Mucosa of descending colon (tissue), 3 donors: ENCODE data around the gene CHN1. TPM values are rescaled to one million over a fixed set of nuclear protein-coding genes. Genes with fewer than 3 reads are reported as not detected.

ENCODE experiments used
- ATAC-seq: fragments of 200-7000 bp; cut with Tn5 transposase; one replicate; pipeline ENCODE4 v1.9.1; 2020; ENCODE audit warnings: mild to moderate bottlenecking, moderate library complexity
- DNase-seq, 3 donors: peaks; one replicate each; pipeline ENCODE4 v3.0.0-alpha.2; 2020
- H3K36me3 ChIP-seq: fragments of 200-600 bp; one replicate; pipeline ENCODE4 v1.8.0; 2021; ENCODE audit warnings: low read depth, mild to moderate bottlenecking
- H3K4me1 ChIP-seq: fragments of 200-600 bp; one replicate; pipeline ENCODE4 v1.8.0; 2021; ENCODE audit warnings: low read depth, mild to moderate bottlenecking
- H3K4me3 ChIP-seq: fragments of 200-600 bp; one replicate; pipeline ENCODE4 v1.8.0; 2021; ENCODE audit warnings: mild to moderate bottlenecking
- H3K9me3 ChIP-seq: fragments of 200-600 bp; one replicate; pipeline ENCODE4 v1.8.0; 2021; ENCODE audit warnings: mild to moderate bottlenecking
- intact Hi-C, 2 donors: fragments of 100-400 bp; cut with DNase I in 1 of 2; cut with micrococcal nuclease in 1 of 2; formaldehyde crosslinking; loops; one replicate each; pipeline versions ENCODE4 v1.11.0 to v1.11.1; 2022; cut with DNase I, micrococcal nuclease
- total RNA-seq, 3 donors: library from RNA; stranded (reverse); fragmentation: NEBNext Ultra II Directional in 2 of 3; extraction: Animal tissue kit (Norgen Biotek cat#: 25700) in 2 of 3; gene quantifications; one replicate each; pipeline versions ENCODE4 v1.2.1 to v1.2.4, GENCODE V29; 2021 to 2023
- TF ChIP-seq, protein P1 (sequence below): fragments of 200-600 bp; IDR thresholded peaks from one replicate; pipeline ENCODE4 v1.8.0; 2022; ENCODE audit warnings: antibody characterized with exemption, mild to moderate bottlenecking
- donor health status: DM: no; HTN: no; CAD: no; lungs with moderate emphysema.
- donor health status: DM: no; HTN: no; CAD: no.
- donor health status: DM: no; HTN: yes; CAD: no.

Gene CHN1
- total RNA-seq, 3 donors from 2014 or later, result 2.1 to 15.2 (median 3.9) TPM

GRCh38 chr2:175007510-175007909 lies 2.3 kb upstream of the CHN1 start:
- H3K4me1 ChIP-seq, result no peaks in the 10 kb centered on the region
- no peak overlapping the region for H3K4me3 ChIP-seq
- ATAC-seq (no peak), DNase-seq (no peak)
- H3K9me3 ChIP-seq, result no peaks in the 10 kb centered on the region
- TF ChIP-seq, protein P1, sequence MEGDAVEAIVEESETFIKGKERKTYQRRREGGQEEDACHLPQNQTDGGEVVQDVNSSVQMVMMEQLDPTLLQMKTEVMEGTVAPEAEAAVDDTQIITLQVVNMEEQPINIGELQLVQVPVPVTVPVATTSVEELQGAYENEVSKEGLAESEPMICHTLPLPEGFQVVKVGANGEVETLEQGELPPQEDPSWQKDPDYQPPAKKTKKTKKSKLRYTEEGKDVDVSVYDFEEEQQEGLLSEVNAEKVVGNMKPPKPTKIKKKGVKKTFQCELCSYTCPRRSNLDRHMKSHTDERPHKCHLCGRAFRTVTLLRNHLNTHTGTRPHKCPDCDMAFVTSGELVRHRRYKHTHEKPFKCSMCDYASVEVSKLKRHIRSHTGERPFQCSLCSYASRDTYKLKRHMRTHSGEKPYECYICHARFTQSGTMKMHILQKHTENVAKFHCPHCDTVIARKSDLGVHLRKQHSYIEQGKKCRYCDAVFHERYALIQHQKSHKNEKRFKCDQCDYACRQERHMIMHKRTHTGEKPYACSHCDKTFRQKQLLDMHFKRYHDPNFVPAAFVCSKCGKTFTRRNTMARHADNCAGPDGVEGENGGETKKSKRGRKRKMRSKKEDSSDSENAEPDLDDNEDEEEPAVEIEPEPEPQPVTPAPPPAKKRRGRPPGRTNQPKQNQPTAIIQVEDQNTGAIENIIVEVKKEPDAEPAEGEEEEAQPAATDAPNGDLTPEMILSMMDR, result no peak
- no peaks in the 10 kb centered on the region for H3K36me3 ChIP-seq
- intact Hi-C loops, result no loop called here

DNA sequence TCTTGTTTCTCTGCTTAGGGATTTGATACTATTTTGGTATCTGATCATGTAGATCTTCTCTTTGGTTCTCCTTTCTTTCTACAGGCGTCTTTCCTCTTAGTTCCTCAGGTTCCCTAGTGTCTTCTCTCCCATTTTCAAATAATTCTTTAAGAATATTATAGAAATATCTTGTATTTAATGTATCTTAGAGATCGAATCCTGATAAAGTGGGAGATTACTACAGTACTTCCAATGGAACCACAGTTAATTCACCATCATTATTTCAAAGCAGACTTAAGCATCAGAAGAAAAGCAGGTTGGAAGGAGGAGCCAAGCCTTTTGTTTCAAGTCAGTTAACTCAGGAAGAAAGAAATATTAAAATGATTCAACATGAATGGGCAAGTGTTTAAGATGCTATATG lies 1.1 kb upstream of the CHN1 start:
- no peaks in the 10 kb centered on the region for H3K4me1 ChIP-seq
- no peaks in the 10 kb centered on the region for H3K9me3 ChIP-seq
- DNase-seq (no peak), ATAC-seq (no peak)
- TF ChIP-seq, protein P1, result no peak
- no peaks in the 10 kb centered on the region for H3K36me3 ChIP-seq
- H3K4me3 ChIP-seq, result no peak overlapping the region
- intact Hi-C loops, result no loop called here

GRCh38 chr2:175005733-175006264 lies 618 bp upstream of the CHN1 start:
- Histone ChIP-seq H3K4me3 (no peak overlapping the region), H3K36me3 (no peaks in the 10 kb centered on the region), H3K4me1 (no peaks in the 10 kb centered on the region), H3K9me3 (no peaks in the 10 kb centered on the region)
- DNase-seq (no peak), ATAC-seq (no peak)
- TF ChIP-seq, protein P1, result no peak
- intact Hi-C loops, result no loop called here

DNA sequence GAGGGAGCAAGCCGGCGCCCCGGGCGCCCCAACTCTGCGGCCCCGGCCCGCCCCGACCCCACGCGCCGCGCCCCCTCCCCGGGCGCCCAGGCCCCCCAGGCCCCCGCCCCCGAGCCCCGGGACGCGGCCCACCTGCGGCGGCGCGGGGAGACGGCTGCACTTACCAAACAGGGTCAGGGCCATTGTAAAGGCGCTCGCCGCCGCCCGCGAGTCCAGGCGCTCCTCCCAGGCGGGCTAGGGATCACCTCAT lies 526 bp downstream of the CHN1 start:
- Histone ChIP-seq H3K9me3 (no peaks in the 10 kb centered on the region), H3K4me1 (no peaks in the 10 kb centered on the region), H3K4me3 (peak overlapping the region; percentile 21), H3K36me3 (no peaks in the 10 kb centered on the region)
- intact Hi-C loops, result no loop called here
- TF ChIP-seq, protein P1, result no peak
- DNase-seq, result no peak
- ATAC-seq, result peak; percentile 50

GRCh38 chr2:175003875-175004729 lies 1.1 kb downstream of the CHN1 start:
- no peaks in the 10 kb centered on the region for H3K4me1 ChIP-seq
- intact Hi-C loops, result no loop called here
- DNase-seq (no peak), ATAC-seq (no peak)
- no peaks in the 10 kb centered on the region for H3K9me3 ChIP-seq
- TF ChIP-seq, protein P1, result no peak
- no peaks in the 10 kb centered on the region for H3K36me3 ChIP-seq
- H3K4me3 ChIP-seq, result no peak overlapping the region
